Peyer's patch (tissue), 4 donors: ENCODE measurements around the gene CX3CL1.

Source experiments
- POLR2A ChIP-seq, 2 donors: fragments of 450-650 bp; IDR thresholded peaks; one replicate each; pipeline ENCODE4 v1.5.1; 2017; ENCODE audit warnings: antibody characterized with exemption in 2 of 2, mild to moderate bottlenecking in 2 of 2, moderate library complexity in 2 of 2
- TF ChIP-seq, protein P1 (sequence below), 6 experiments: fragments of 450-650 bp in 4 of 6; fragments of 200-600 bp in 2 of 6; sonication (generic) in 1 of 6; IDR thresholded peaks; one replicate each; pipeline ENCODE4 v1.5.1; 2017 to 2019; ENCODE audit warnings: antibody characterized with exemption in 6 of 6, mild to moderate bottlenecking in 3 of 6, moderate library complexity in 1 of 6

DNA sequence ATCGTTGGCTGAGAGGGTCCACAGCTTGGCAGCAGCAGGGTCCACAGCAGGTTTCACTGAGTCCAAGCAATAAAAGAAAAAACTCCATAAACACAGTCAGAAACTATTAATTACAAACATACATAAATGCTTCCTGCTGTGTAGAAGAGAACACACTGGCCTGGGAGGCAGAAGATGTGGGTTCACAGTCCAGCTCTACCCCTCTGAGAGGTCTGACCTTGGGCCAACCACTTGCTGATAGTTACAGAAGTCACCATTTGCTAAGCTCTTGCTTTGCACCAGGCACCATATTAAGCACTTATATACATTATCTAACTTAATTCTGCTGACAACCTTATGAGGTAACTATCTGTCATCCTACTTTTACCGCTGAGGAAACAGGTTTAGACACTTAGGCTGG is 60.2 kb downstream of the CX3CL1 start:
- TF ChIP-seq, protein P1, sequence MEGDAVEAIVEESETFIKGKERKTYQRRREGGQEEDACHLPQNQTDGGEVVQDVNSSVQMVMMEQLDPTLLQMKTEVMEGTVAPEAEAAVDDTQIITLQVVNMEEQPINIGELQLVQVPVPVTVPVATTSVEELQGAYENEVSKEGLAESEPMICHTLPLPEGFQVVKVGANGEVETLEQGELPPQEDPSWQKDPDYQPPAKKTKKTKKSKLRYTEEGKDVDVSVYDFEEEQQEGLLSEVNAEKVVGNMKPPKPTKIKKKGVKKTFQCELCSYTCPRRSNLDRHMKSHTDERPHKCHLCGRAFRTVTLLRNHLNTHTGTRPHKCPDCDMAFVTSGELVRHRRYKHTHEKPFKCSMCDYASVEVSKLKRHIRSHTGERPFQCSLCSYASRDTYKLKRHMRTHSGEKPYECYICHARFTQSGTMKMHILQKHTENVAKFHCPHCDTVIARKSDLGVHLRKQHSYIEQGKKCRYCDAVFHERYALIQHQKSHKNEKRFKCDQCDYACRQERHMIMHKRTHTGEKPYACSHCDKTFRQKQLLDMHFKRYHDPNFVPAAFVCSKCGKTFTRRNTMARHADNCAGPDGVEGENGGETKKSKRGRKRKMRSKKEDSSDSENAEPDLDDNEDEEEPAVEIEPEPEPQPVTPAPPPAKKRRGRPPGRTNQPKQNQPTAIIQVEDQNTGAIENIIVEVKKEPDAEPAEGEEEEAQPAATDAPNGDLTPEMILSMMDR (IDR thresholded peaks at IDR 0.05) = no peak
- no peak for TF ChIP-seq POLR2A (IDR thresholded peaks at IDR 0.05)
